Measurements from ENCODE around the gene DYNLL1.
"Not testable (repeated sequence)": the region's sequence is repeated elsewhere in the genome, so short reads cannot be mapped to it uniquely, and the experiment has no call there.

DYNLL1 gene

GRCh38 chr12:120495731-120496412 lies at the start of gene DYNLL1:
Gene DYNLL1 (plus strand): TSS chr12:120496113. CDS start chr12:120496422, 309 bp downstream.
- DNase-seq = peak; percentile 95

GRCh38 chr12:120446844-120447178 lies 49.1 kb upstream of the DYNLL1 start:
- DNase-seq = not testable (repeated sequence)

- no peak for DNase-seq
Measured at GRCh38 chr12:120447992-120448391, 47.9 kb upstream of the DYNLL1 start.

- DNase-seq = not testable (repeated sequence)
Measured at GRCh38 chr12:120452524-120452923, 43.4 kb upstream of the DYNLL1 start.

- DNase-seq = no peak
Measured at GRCh38 chr12:120453060-120453750, 42.7 kb upstream of the DYNLL1 start.

GRCh38 chr12:120453977-120454376 lies 41.9 kb upstream of the DYNLL1 start:
- DNase-seq = no peak

- no peak for DNase-seq
Measured at GRCh38 chr12:120455302-120455701, 40.6 kb upstream of the DYNLL1 start.

- DNase-seq = no peak
Measured at GRCh38 chr12:120457133-120457532, 38.8 kb upstream of the DYNLL1 start.

GRCh38 chr12:120460157-120460556 lies 35.8 kb upstream of the DYNLL1 start:
- no peak for DNase-seq

- DNase-seq = no peak
Measured at GRCh38 chr12:120462099-120462640, 33.7 kb upstream of the DYNLL1 start.

GRCh38 chr12:120463712-120464111 lies 32.2 kb upstream of the DYNLL1 start:
- no peak for DNase-seq

GRCh38 chr12:120465756-120466155 lies 30.2 kb upstream of the DYNLL1 start:
- no peak for DNase-seq

- no peak for DNase-seq
Measured at GRCh38 chr12:120466560-120467315, 29.2 kb upstream of the DYNLL1 start.

- no peak for DNase-seq
Measured at GRCh38 chr12:120467439-120467838, 28.5 kb upstream of the DYNLL1 start.

GRCh38 chr12:120468325-120468820 lies 27.5 kb upstream of the DYNLL1 start:
- no peak for DNase-seq

GRCh38 chr12:120468821-120469449 lies 27.0 kb upstream of the DYNLL1 start:
- DNase-seq = no peak

GRCh38 chr12:120469450-120470149 lies 26.3 kb upstream of the DYNLL1 start, which contains the start of gene SRSF9:
Gene SRSF9 (minus strand): TSS chr12:120469748. CDS start chr12:120469609, 139 bp downstream.
- DNase-seq = peak; percentile 94

- no peak for DNase-seq
Measured at GRCh38 chr12:120470150-120470784, 25.6 kb upstream of the DYNLL1 start.

- DNase-seq = no peak
Measured at GRCh38 chr12:120472521-120472920, 23.4 kb upstream of the DYNLL1 start.

GRCh38 chr12:120473807-120474615 lies 21.9 kb upstream of the DYNLL1 start:
- DNase-seq = no peak

- no peak for DNase-seq
Measured at GRCh38 chr12:120474616-120474960, 21.3 kb upstream of the DYNLL1 start.

Measured in NCI-H2107 (cell line).